ENCODE measurements around the gene CHMP1B. TPM values are rescaled to one million over a fixed set of nuclear protein-coding genes. Genes with fewer than 3 reads are reported as not detected.

The CHMP1B gene
- total RNA-seq, 2 experiments from 2014 or later: 64.4 to 67.4 TPM

DNA sequence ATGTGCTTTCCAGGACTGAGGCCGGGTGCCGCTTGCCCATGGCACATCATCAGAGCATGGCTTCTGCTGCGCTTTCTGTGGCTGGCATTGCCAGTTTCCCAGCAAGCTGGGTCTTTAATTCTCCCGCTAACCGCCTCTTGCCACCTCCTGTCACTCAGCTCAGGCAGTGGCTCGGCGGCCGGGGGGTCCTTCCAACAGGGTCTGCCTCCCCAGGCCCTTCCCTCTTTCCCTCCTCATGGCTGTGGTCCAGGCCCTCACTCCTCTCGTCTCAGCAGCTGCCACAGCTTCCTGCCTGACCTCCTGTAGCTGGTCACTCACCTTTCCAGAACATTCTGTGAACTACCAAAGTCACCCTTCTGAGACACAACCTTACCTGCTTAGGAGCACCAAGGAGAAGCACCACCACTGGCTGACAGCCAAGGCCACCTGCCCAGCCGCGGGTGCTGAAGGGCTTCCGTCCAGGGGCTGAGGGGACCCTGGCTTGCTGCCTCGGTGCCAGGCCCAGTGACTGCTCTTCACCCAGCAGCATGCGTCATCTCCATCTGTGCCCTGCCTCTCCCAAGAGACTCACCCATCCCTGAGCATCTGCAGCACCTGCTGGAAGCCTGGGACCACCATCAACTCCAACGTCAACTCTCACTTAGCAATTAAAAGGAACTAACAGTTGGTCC, 22.6 kb downstream of the CHMP1B start:
- H3K36me3 ChIP-seq (ENCODE audit: insufficient read depth, low read length): peaks cover 3% of the 10 kb centered on the region
- H3K27me3 Mint-ChIP-seq: peaks cover 4% of the 10 kb centered on the region
- ChIA-PET POLR2A (no interaction called here), CTCF (no interaction called here)
- peaks cover 5% of the 10 kb centered on the region for H3K36me3 Mint-ChIP-seq (ENCODE audit: low read depth)
- peaks cover 0 to 6% of the 10 kb centered on the region in 2 experiments for H3K9me3 ChIP-seq (ENCODE audit: control insufficient read depth in 1 of 2, insufficient read depth in 1 of 2, low read length in 2 of 2)
- DNase-seq: no peak
- no peaks in the 10 kb centered on the region for H3K4me1 ChIP-seq (ENCODE audit: insufficient read depth, low read length)
- H3K4me3 ChIP-seq (ENCODE audit: low read length): no peak overlapping the region
- no peak overlapping the region for H3K27ac Mint-ChIP-seq
- intact Hi-C loops (cut with DNase I, micrococcal nuclease): loop anchor here (2.0 kb wide), 2 partner anchors 141 to 221 kb away; no protein-coding TSS in a partner anchor
- no peak overlapping the region for H3K4me3 Mint-ChIP-seq
- no peaks in the 10 kb centered on the region for H3K9me3 Mint-ChIP-seq
- TF ChIP-seq, protein P1, sequence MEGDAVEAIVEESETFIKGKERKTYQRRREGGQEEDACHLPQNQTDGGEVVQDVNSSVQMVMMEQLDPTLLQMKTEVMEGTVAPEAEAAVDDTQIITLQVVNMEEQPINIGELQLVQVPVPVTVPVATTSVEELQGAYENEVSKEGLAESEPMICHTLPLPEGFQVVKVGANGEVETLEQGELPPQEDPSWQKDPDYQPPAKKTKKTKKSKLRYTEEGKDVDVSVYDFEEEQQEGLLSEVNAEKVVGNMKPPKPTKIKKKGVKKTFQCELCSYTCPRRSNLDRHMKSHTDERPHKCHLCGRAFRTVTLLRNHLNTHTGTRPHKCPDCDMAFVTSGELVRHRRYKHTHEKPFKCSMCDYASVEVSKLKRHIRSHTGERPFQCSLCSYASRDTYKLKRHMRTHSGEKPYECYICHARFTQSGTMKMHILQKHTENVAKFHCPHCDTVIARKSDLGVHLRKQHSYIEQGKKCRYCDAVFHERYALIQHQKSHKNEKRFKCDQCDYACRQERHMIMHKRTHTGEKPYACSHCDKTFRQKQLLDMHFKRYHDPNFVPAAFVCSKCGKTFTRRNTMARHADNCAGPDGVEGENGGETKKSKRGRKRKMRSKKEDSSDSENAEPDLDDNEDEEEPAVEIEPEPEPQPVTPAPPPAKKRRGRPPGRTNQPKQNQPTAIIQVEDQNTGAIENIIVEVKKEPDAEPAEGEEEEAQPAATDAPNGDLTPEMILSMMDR (IDR thresholded peaks at IDR 0.05): no peak
- ATAC-seq (ENCODE audit: poor library complexity): no peak
- no peaks in the 10 kb centered on the region for H3K27me3 ChIP-seq (ENCODE audit: control insufficient read depth in 1 of 2, insufficient read depth in 2 of 2, low read length in 2 of 2)
- H3K4me1 Mint-ChIP-seq (ENCODE audit: low read depth): no peaks in the 10 kb centered on the region
- no peak overlapping the region for H3K27ac ChIP-seq (ENCODE audit: low read depth in 1 of 2, low read length in 2 of 2)

DNA sequence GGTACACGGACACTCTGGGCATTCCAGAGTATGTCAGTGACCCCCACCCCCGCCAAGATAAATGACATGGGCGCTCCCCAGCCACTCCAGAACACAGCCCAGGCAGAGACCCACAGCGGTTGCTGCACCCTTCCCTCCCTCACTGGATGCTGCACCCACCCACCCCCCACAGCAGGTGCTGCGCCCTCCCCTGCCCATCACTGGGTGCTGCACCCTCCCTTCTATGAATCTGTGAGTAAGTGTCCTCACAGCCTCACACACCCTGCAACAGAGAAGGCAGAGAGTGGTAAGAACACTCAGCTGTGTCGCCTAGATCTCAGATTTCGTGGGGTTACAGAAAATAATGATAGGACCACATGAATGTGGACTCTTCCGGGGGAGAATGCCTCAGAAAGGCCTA, 23.5 kb downstream of the CHMP1B start:
- no peak overlapping the region for H3K27ac Mint-ChIP-seq
- H3K9me3 Mint-ChIP-seq: no peaks in the 10 kb centered on the region
- Histone ChIP-seq H3K36me3 (ENCODE audit: insufficient read depth, low read length) (peaks cover 3% of the 10 kb centered on the region), H3K9me3 (ENCODE audit: control insufficient read depth in 1 of 2, insufficient read depth in 1 of 2, low read length in 2 of 2) (peaks cover 0 to 6% of the 10 kb centered on the region in 2 experiments), H3K4me1 (ENCODE audit: insufficient read depth, low read length) (no peaks in the 10 kb centered on the region), H3K27me3 (ENCODE audit: control insufficient read depth in 1 of 2, insufficient read depth in 2 of 2, low read length in 2 of 2) (no peaks in the 10 kb centered on the region), H3K27ac (ENCODE audit: low read depth in 1 of 2, low read length in 2 of 2) (no peak overlapping the region), H3K4me3 (ENCODE audit: low read length) (no peak overlapping the region)
- TF ChIP-seq, protein P1 (IDR thresholded peaks at IDR 0.05): no peak
- ChIA-PET POLR2A (no interaction called here), CTCF (no interaction called here)
- no peak overlapping the region for H3K4me3 Mint-ChIP-seq
- H3K4me1 Mint-ChIP-seq (ENCODE audit: low read depth): no peaks in the 10 kb centered on the region
- ATAC-seq (ENCODE audit: poor library complexity): no peak
- no peak for DNase-seq
- peaks cover 5% of the 10 kb centered on the region for H3K36me3 Mint-ChIP-seq (ENCODE audit: low read depth)
- H3K27me3 Mint-ChIP-seq: peaks cover 4% of the 10 kb centered on the region
- intact Hi-C loops (cut with DNase I, micrococcal nuclease): no loop called here

DNA sequence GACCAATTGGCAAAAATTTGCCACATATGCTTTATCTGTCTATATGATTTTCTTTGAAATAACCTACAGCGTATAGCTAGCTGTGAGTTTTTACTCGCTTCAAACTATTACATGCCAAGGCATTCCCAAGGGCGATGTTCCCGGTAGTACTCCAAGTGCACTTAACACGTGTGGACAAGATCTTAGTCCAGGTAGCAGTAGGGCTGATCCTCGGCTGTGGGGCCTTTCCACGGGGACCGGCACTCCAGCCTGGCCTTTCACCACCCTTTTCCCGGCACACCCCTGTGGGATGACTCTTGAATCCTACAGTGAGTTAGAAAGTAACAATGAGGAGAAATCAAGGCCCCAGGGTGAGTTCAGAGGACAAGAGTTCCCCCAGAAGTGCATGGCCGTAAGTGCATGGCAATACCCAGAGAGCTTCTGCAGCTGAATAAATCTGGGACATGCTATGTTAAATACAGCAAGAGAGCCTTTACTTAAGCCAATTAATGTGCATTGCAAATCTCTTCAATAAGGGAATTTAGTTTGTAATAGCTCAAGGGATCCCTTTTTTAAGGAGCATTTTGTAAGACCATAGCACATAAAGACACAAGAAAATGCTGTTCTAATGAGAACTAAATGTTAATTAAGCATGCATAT, 26.4 kb downstream of the CHMP1B start:
- no peak for DNase-seq
- POLR2A ChIA-PET: interaction anchor here (0.5 kb wide), 1 partner anchor 804 kb away, joined by 3 read pairs; no protein-coding TSS in a partner anchor
- Mint-ChIP-seq H3K27me3 (no peaks in the 10 kb centered on the region), H3K4me1 (ENCODE audit: low read depth) (no peaks in the 10 kb centered on the region), H3K36me3 (ENCODE audit: low read depth) (peaks cover 25% of the 10 kb centered on the region), H3K9me3 (no peaks in the 10 kb centered on the region), H3K27ac (no peak overlapping the region), H3K4me3 (no peak overlapping the region)
- Histone ChIP-seq H3K27me3 (ENCODE audit: control insufficient read depth in 1 of 2, insufficient read depth in 2 of 2, low read length in 2 of 2) (no peaks in the 10 kb centered on the region), H3K9me3 (ENCODE audit: control insufficient read depth in 1 of 2, insufficient read depth in 1 of 2, low read length in 2 of 2) (peaks cover 0 to 6% of the 10 kb centered on the region in 2 experiments), H3K36me3 (ENCODE audit: insufficient read depth, low read length) (peaks cover 3% of the 10 kb centered on the region), H3K4me3 (ENCODE audit: low read length) (no peak overlapping the region), H3K27ac (ENCODE audit: low read depth in 1 of 2, low read length in 2 of 2) (no peak overlapping the region), H3K4me1 (ENCODE audit: insufficient read depth, low read length) (no peaks in the 10 kb centered on the region)
- TF ChIP-seq, protein P1 (IDR thresholded peaks at IDR 0.05): no peak
- intact Hi-C loops (cut with DNase I, micrococcal nuclease): no loop called here
- CTCF ChIA-PET: no interaction called here
- no peak for ATAC-seq (ENCODE audit: poor library complexity)

Data from CD4-positive, alpha-beta T cell (primary cell).